ENCODE results near the gene TTC31.

TTC31 gene

DNA sequence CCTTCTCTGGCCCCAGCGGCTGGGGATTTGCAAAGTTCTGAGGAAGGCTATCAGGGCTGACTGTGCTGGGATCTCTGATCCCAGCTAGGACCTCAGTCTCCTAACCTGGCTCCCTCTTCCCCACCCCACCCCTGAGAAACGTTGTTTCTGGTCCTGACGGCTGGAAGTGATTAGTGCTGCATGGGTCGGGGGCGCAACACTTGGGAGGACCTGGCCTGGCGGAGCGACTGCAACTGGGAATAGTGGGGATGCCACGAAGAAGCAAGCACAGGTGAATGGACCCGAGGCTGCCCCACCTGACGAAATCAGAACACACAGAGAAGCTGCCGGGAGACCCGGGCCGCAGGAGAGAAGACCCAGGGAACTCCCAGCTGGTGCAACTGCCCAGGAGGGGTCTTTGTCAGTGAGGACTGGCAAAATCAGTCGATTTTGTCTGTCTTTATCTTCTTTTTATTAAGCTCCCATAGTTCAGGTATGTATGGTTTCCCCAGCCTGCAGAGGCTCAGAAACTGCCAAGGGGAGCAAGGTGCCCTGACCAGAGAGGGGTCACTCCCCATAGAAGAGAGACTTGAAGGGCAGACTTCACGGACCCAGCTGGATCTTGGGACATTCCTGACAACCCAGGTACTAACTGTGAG lies 17.2 kb downstream of the TTC31 start:
- Histone ChIP-seq H3K9ac (no peak overlapping the region), H3K4me3 (no peak overlapping the region), H3K36me3 (peaks cover under 1 to 18% (median 10%) of the 10 kb centered on the region in 11 experiments; a peak in 14 of 22 replicates), H3K27ac (no peak overlapping the region), H3K4me1 (peaks cover 0 to 45% (median 15%) of the 10 kb centered on the region in 10 experiments; a peak in 18 of 20 replicates), H4K20me1 (peaks cover 0 to 56% (median 17%) of the 10 kb centered on the region in 11 experiments; a peak in 13 of 22 replicates), H3K4me2 (no peak overlapping the region), H3K9me3 (replicated peaks in 1 of 11) (peaks cover 0 to 10% (median 0%) of the 10 kb centered on the region in 11 experiments; a peak in 1 of 22 replicates), H3K27me3 (peaks cover 88 to 100% (median 97%) of the 10 kb centered on the region in 11 experiments)
- no peak for TF ChIP-seq Cebpa-rat (IDR thresholded peaks at IDR 0.05)

DNA sequence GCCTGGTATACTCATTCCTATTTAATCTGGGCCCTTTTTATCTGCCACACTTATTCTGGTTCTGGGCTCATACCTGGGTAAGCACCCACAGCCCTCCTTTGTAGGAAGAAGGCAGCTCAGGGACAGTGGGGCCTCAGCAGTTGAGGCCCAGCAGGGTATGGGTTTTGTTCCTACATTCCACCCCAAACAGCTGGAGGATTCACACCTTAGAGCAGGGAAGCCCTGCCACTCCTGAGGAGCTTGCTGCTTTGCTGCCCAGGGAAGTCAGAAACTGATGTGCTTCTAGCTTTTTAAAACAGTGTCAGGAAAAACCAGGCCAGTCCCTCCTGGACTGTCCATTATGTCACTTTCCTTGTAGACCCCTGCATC lies 17.7 kb downstream of the TTC31 start:
- no peak overlapping the region for H3K9ac ChIP-seq
- peaks cover 88 to 100% (median 100%) of the 10 kb centered on the region in 11 experiments for H3K27me3 ChIP-seq
- H3K4me2 ChIP-seq, result no peak overlapping the region
- H3K9me3 ChIP-seq (replicated peaks in 1 of 11), result peaks cover 0 to 10% (median 0%) of the 10 kb centered on the region in 11 experiments; a peak in 1 of 22 replicates
- H3K4me3 ChIP-seq, result no peak overlapping the region
- H3K27ac ChIP-seq, result no peak overlapping the region
- peaks cover 5 to 50% (median 19%) of the 10 kb centered on the region in 10 experiments for H3K4me1 ChIP-seq
- H3K36me3 ChIP-seq, result peaks cover 5 to 22% (median 13%) of the 10 kb centered on the region in 11 experiments
- no peak for TF ChIP-seq Cebpa-rat (IDR thresholded peaks at IDR 0.05)
- peaks cover 0 to 56% (median 17%) of the 10 kb centered on the region in 11 experiments; a peak in 14 of 22 replicates for H4K20me1 ChIP-seq

DNA sequence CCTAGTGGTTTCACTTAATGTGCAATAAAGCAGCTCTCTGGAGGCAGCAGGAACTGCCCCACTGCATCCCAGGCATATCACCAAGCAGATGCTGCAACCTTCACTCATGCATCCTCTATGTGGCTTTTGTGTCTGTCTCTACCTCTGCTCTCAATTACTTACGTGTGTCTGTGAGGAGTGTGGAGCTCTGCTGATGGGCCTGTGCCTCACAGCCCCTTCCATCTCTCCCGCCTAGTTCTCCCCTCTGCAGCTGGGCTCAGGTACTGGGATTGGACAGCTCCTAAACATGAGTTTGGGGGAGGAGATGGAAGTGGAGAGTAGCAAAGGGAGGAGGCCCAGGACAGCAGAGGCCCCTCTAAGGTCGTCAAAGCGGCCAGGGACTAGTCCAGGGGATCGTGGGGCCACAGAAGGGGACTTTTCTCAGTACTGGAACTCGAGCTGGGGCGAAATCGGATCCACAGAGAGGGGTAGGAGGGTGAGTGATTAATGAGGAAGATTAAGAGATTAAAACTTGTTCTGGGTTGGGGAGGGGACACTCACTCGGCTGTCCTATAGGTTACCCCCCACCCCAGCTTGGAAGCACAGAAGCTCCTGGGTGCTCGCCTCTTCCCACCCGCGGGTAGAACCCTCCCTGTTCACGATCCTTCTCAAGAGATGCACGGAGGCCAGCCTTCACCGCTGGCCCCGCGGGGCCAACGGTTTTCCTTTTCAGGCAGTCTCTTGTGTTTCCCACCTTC lies 18.6 kb downstream of the TTC31 start:
- Histone ChIP-seq H4K20me1 (peaks cover 0 to 55% (median 17%) of the 10 kb centered on the region in 11 experiments; a peak in 14 of 22 replicates), H3K4me2 (peak overlapping the region in 3 of 11 experiments; percentile 94 to 100 (median 98); a peak in 4 of 22 replicates), H3K9me3 (replicated peaks in 1 of 11) (peaks cover 0 to 10% (median 0%) of the 10 kb centered on the region in 11 experiments; a peak in 1 of 22 replicates), H3K4me1 (peaks cover 14 to 60% (median 29%) of the 10 kb centered on the region in 10 experiments), H3K27me3 (peaks cover 79 to 96% (median 94%) of the 10 kb centered on the region in 11 experiments), H3K4me3 (peak overlapping the region in 1 of 10 experiments; percentile 53; a peak in 1 of 20 replicates), H3K27ac (no peak overlapping the region), H3K9ac (no peak overlapping the region), H3K36me3 (peaks cover 11 to 27% (median 18%) of the 10 kb centered on the region in 11 experiments; a peak in 21 of 22 replicates)
- TF ChIP-seq Cebpa-rat (IDR thresholded peaks at IDR 0.05), result no peak

DNA sequence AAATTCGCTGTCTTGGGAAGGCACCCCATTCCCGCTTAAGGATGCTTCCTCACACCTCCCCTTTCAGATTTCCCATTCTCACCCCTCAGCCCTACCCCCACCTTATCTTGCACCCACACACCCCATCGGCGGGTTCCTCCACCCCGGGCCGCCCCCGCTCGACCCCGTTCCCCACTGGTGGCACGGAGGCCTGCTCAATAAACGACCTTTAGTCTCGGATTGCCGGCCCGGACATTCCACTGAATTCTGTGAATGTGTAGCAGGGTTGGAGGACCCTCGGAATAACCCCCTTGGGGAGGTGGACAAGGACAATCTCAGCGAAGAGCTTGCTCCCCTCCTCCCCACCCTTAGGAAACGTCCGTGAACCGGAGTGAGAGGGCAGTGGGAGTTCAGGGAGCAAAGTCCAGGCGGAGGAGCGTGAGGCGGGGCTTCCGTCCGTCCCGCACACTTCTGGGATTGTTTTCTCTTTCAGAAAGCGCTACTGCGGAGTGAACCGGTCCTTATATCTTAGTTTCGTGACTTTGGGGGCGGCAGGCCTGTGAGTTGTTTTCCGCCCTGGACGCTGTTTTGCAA lies 19.4 kb downstream of the TTC31 start:
- Histone ChIP-seq H3K4me2 (peak overlapping the region in 8 of 11 experiments; percentile 39 to 100 (median 79); a peak in 13 of 22 replicates), H4K20me1 (peaks cover 0 to 55% (median 15%) of the 10 kb centered on the region in 11 experiments; a peak in 13 of 22 replicates), H3K27ac (peak overlapping the region in 2 of 11 experiments; percentile 70 to 80; a peak in 3 of 22 replicates), H3K27me3 (peaks cover 71 to 89% (median 87%) of the 10 kb centered on the region in 11 experiments), H3K4me1 (peaks cover 20 to 64% (median 34%) of the 10 kb centered on the region in 10 experiments), H3K4me3 (peak overlapping the region in 6 of 10 experiments; percentile 32 to 65 (median 52); a peak in 9 of 20 replicates), H3K36me3 (peaks cover 11 to 24% (median 18%) of the 10 kb centered on the region in 11 experiments; a peak in 21 of 22 replicates), H3K9me3 (replicated peaks in 1 of 11) (peaks cover 0 to 10% (median 0%) of the 10 kb centered on the region in 11 experiments; a peak in 1 of 22 replicates), H3K9ac (peak overlapping the region in 3 of 11 experiments; percentile 60 to 84 (median 77); a peak in 4 of 22 replicates)
- TF ChIP-seq Cebpa-rat (IDR thresholded peaks at IDR 0.05), result no peak

DNA sequence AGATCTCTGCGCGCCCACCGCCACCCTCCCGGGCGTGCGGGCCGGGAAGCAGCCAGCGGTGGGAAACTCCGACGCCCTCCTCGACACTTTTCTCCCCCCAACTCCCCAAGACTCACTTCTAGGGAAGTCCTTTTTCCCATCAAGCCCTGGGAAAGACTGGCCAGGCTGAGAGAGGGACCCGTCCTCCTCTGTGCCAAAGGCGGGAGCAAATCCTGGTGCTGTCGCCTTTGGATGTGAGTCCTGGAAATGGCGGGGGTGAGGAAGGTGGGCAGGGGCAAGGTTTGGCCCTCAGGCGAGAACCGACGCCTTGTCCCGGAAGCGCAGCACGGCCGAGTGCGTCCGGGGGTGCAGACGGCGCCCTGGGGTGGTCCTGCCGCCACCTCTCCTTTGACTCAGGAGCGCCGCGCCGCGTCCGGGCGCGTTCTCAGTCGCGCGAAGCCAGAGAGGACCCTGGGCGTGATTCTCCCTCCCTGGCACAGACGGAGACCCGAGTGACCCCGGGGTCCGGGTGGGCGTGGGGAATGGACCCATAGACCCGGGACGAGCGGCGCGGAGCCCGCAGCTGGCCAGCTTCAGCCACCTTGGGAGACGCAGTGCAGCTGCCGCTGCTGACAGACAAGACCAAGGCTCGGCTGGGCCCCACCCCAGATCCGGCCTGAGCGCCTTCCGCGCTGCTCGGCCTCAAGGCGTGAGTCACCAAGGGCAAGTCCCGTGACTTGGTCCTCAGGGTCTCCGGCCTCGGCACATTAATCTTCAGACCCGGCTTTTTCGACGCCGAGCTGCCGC lies 20.0 kb downstream of the TTC31 start:
- no peak for TF ChIP-seq Cebpa-rat (IDR thresholded peaks at IDR 0.05)
- Histone ChIP-seq H3K4me2 (peak overlapping the region; percentile 25 to 100 (median 67)), H3K36me3 (peaks cover 11 to 24% (median 18%) of the 10 kb centered on the region in 11 experiments; a peak in 21 of 22 replicates), H3K4me3 (peak overlapping the region in 9 of 10 experiments; percentile 3 to 65 (median 37); a peak in 13 of 20 replicates), H3K9ac (peak overlapping the region in 6 of 11 experiments; percentile 2 to 84 (median 61); a peak in 9 of 22 replicates), H3K27ac (peak overlapping the region in 4 of 11 experiments; percentile 52 to 80 (median 67); a peak in 7 of 22 replicates), H3K27me3 (peaks cover 65 to 83% (median 80%) of the 10 kb centered on the region in 11 experiments), H3K4me1 (peaks cover 22 to 65% (median 37%) of the 10 kb centered on the region in 10 experiments), H3K9me3 (replicated peaks in 1 of 11) (peaks cover 0 to 10% (median 0%) of the 10 kb centered on the region in 11 experiments; a peak in 1 of 22 replicates), H4K20me1 (peaks cover 0 to 49% (median 13%) of the 10 kb centered on the region in 11 experiments; a peak in 12 of 22 replicates)

DNA sequence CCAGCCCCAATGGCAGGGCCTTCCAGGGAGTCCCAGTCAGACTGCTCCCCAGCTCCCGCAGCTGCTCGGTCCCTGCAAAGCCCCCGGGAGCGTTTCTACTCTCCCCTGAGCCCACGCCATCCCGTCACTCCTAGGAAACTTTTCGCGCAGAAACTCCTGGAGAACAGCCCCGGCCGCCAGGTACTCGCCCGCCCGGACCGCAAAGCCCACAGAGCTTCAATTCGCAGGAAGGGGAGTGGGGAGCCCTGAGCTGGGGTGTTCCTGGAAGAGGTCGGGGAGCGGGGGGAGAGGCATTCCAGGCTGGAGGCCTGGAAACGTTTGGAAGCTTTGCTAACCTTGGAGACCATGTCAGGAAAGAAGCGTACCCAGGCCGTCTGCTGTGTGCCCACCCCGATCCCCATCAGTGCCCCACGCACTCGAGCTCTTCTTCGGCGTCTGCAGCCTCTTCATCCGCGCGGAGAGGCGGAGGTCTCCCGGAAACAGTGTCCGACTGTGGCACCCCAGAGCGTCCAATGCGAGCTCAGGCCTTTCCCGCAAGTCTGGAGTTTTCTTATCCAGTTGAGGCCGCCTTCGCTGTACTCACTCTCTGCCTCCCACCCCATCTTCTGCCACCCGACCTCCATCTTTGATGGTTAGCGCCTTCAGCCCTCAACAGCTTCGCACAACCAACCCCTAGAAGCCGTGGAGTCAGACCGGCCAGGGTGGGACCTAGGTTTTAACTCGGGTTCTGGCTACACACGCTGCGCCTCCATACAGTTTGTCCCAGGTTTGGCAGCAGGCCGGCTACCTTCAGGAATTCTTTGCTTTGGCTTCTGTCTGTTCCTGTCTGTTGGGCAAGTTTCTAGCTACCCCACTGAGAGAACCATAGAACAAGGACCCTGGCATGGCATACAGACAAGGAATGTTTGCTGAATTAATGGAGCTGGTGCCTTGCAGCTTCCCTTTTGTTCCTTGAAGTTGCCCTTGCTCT lies 20.9 kb downstream of the TTC31 start:
- H3K36me3 ChIP-seq, result peaks cover 11 to 24% (median 18%) of the 10 kb centered on the region in 11 experiments; a peak in 21 of 22 replicates
- H3K4me3 ChIP-seq, result peak overlapping the region in 8 of 10 experiments; percentile 3 to 65 (median 44); a peak in 12 of 20 replicates
- peaks cover 0 to 46% (median 10%) of the 10 kb centered on the region in 11 experiments; a peak in 11 of 22 replicates for H4K20me1 ChIP-seq
- H3K9ac ChIP-seq, result peak overlapping the region in 4 of 11 experiments; percentile 60 to 84 (median 70); a peak in 8 of 22 replicates
- TF ChIP-seq Cebpa-rat (IDR thresholded peaks at IDR 0.05), result no peak
- peaks cover 0 to 7% (median 0%) of the 10 kb centered on the region in 11 experiments; a peak in 1 of 22 replicates for H3K9me3 ChIP-seq (replicated peaks in 1 of 11)
- peak overlapping the region in 4 of 11 experiments; percentile 52 to 80 (median 67); a peak in 7 of 22 replicates for H3K27ac ChIP-seq
- H3K27me3 ChIP-seq, result peaks cover 56 to 83% (median 80%) of the 10 kb centered on the region in 11 experiments
- H3K4me2 ChIP-seq, result peak overlapping the region; percentile 25 to 100 (median 67); a peak in 20 of 22 replicates
- peaks cover 28 to 61% (median 42%) of the 10 kb centered on the region in 10 experiments for H3K4me1 ChIP-seq

Data from BLaER1 treated with 17β-estradiol and CSF1 and Interleukin-3, amounts not matched to agents 10 nM and 100 nM (cell line).